ENCODE data around the gene KRT86.
"Not testable (repeated sequence)": the region's sequence is repeated elsewhere in the genome, so short reads cannot be mapped to it uniquely, and the experiment has no call there.

Gene KRT86

DNA sequence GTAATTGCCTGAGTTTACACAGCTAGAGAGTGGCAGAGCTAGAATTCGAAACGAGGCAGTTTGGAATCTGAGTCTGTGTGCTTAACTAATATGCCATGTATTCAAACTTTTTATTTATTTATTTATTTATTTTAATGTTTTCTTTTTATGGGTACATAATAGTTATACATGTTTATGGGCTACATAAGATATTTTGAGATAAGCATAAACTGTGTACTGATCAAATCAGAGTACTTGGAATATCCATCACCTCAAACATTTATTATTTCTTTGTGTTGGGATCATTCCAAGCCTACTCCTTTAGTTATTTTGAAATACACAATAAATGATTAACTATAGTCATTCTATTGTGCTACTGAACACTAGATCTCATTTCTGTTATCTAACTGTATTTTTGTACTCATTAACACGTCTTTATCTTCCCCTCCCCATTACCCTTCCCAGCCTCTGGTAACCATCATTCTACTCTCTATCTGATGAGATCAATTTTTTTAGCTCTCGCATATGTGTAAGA is 24.3 kb downstream of the KRT86 start:
- no peaks in the 10 kb centered on the region for H4K20me1 ChIP-seq (ENCODE audit: low read depth, low read length)
- H3K4me2 ChIP-seq (ENCODE audit: low read depth, low read length, poor library complexity, severe bottlenecking): no peak overlapping the region
- no peak overlapping the region for H2AFZ ChIP-seq (ENCODE audit: low read depth, low read length, severe bottlenecking)
- no peak overlapping the region for H3K9ac ChIP-seq (ENCODE audit: low read length)
- no peak for TF ChIP-seq EZH2phosphoT487 (conservative IDR thresholded peaks at IDR 0.05; ENCODE audit: low read length)
- TF ChIP-seq, protein P1, sequence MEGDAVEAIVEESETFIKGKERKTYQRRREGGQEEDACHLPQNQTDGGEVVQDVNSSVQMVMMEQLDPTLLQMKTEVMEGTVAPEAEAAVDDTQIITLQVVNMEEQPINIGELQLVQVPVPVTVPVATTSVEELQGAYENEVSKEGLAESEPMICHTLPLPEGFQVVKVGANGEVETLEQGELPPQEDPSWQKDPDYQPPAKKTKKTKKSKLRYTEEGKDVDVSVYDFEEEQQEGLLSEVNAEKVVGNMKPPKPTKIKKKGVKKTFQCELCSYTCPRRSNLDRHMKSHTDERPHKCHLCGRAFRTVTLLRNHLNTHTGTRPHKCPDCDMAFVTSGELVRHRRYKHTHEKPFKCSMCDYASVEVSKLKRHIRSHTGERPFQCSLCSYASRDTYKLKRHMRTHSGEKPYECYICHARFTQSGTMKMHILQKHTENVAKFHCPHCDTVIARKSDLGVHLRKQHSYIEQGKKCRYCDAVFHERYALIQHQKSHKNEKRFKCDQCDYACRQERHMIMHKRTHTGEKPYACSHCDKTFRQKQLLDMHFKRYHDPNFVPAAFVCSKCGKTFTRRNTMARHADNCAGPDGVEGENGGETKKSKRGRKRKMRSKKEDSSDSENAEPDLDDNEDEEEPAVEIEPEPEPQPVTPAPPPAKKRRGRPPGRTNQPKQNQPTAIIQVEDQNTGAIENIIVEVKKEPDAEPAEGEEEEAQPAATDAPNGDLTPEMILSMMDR (IDR thresholded peaks at IDR 0.05; ENCODE audit: insufficient read depth, low read length, poor library complexity, severe bottlenecking): no peak
- H3K36me3 ChIP-seq (ENCODE audit: low read length): no peaks in the 10 kb centered on the region
- H3F3A ChIP-seq (ENCODE audit: insufficient read depth): no peaks in the 10 kb centered on the region
- H3K79me2 ChIP-seq (ENCODE audit: insufficient read depth, low read length): no peaks in the 10 kb centered on the region
- H3K4me3 ChIP-seq (ENCODE audit: insufficient read depth, low read length, poor library complexity, severe bottlenecking): no peak overlapping the region
- H3K9me3 ChIP-seq (ENCODE audit: insufficient read depth, low read length): no peaks in the 10 kb centered on the region
- no peaks in the 10 kb centered on the region for H3K9me2 ChIP-seq (replicated peaks; ENCODE audit: insufficient read depth, low read length)
- H3K27me3 ChIP-seq (ENCODE audit: low read length): no peaks in the 10 kb centered on the region; the same call in 1 of the 2 replicates
- no peak overlapping the region for H3K27ac ChIP-seq (ENCODE audit: low read depth, low read length)

DNA sequence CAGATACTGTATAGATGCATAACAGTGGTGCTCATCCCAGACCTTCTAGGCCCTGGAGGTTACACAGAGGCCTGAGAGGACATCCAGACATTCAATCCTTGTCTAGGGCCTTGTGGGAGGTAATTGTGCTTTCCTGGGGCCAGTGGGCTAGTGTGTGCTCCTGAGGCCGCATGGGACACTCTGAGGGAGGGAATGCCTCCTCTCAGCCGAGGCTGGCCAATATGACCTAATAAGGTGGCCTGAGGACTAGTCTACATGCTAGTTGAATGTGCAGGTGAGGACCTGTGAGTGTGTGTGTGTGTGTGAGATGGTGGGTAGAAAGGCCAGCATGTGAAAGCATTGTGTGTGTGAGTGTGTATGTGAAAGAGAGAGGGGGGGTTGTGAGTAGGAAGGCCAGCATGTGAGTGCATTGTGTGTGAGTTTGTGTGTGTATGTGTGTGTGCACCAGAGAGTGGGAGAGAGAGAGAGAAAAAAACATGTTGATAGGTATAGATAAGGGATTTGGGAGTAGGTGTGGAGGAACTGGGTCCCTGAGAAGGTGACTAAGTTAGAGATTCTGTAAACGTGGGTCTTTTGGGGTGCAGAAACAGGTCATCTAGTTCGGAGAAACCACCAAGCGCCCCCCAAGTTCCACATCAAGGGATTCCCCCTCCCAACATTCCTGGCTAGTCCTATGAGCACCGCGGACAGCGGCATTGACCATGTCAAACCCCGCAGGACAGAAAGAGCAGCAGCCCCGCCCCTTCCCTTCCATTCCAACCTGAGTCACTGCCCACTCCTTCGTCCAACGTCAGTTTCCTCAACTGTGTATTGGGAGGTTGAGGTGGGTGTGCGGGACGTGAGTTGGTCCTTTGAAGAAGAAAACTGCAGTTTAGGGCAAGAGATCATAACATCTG is 26.6 kb downstream of the KRT86 start:
- Histone ChIP-seq H3K27ac (ENCODE audit: low read depth, low read length) (no peak overlapping the region), H3K9me3 (ENCODE audit: insufficient read depth, low read length) (no peaks in the 10 kb centered on the region), H3K36me3 (ENCODE audit: low read length) (no peaks in the 10 kb centered on the region), H3K27me3 (ENCODE audit: low read length) (no peaks in the 10 kb centered on the region; the same call in 1 of the 2 replicates), H3K9ac (ENCODE audit: low read length) (no peak overlapping the region), H3F3A (ENCODE audit: insufficient read depth) (no peaks in the 10 kb centered on the region), H3K4me2 (ENCODE audit: low read depth, low read length, poor library complexity, severe bottlenecking) (no peak overlapping the region), H3K79me2 (ENCODE audit: insufficient read depth, low read length) (no peaks in the 10 kb centered on the region), H4K20me1 (ENCODE audit: low read depth, low read length) (no peaks in the 10 kb centered on the region), H3K9me2 (replicated peaks; ENCODE audit: insufficient read depth, low read length) (no peaks in the 10 kb centered on the region), H3K4me3 (ENCODE audit: insufficient read depth, low read length, poor library complexity, severe bottlenecking) (no peak overlapping the region), H2AFZ (ENCODE audit: low read depth, low read length, severe bottlenecking) (no peak overlapping the region)
- TF ChIP-seq EZH2phosphoT487 (conservative IDR thresholded peaks at IDR 0.05; ENCODE audit: low read length): no peak
- TF ChIP-seq, protein P1 (IDR thresholded peaks at IDR 0.05; ENCODE audit: insufficient read depth, low read length, poor library complexity, severe bottlenecking): no peak

DNA sequence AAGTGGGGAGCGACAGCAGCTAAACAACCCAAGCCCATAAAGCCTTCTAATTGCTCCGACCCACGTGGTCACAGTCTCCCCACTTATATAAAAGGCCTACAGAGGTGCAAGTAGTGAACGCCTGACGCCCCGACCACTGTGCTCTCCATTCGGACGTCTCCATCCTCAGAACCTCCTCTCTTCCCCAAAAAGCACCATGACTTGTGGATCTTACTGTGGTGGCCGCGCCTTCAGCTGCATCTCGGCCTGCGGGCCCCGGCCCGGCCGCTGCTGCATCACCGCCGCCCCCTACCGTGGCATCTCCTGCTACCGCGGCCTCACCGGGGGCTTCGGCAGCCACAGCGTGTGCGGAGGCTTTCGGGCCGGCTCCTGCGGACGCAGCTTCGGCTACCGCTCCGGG is 27.3 kb downstream of the KRT86 start:
- not testable (repeated sequence) for H3K9ac ChIP-seq (ENCODE audit: low read length); H3K9me2 ChIP-seq (replicated peaks; ENCODE audit: insufficient read depth, low read length); H3K4me3 ChIP-seq (ENCODE audit: insufficient read depth, low read length, poor library complexity, severe bottlenecking); H3K4me2 ChIP-seq (ENCODE audit: low read depth, low read length, poor library complexity, severe bottlenecking); H3K36me3 ChIP-seq (ENCODE audit: low read length); H3F3A ChIP-seq (ENCODE audit: insufficient read depth); H2AFZ ChIP-seq (ENCODE audit: low read depth, low read length, severe bottlenecking); H4K20me1 ChIP-seq (ENCODE audit: low read depth, low read length); H3K9me3 ChIP-seq (ENCODE audit: insufficient read depth, low read length); H3K79me2 ChIP-seq (ENCODE audit: insufficient read depth, low read length); H3K27me3 ChIP-seq (ENCODE audit: low read length); H3K27ac ChIP-seq (ENCODE audit: low read depth, low read length)

DNA sequence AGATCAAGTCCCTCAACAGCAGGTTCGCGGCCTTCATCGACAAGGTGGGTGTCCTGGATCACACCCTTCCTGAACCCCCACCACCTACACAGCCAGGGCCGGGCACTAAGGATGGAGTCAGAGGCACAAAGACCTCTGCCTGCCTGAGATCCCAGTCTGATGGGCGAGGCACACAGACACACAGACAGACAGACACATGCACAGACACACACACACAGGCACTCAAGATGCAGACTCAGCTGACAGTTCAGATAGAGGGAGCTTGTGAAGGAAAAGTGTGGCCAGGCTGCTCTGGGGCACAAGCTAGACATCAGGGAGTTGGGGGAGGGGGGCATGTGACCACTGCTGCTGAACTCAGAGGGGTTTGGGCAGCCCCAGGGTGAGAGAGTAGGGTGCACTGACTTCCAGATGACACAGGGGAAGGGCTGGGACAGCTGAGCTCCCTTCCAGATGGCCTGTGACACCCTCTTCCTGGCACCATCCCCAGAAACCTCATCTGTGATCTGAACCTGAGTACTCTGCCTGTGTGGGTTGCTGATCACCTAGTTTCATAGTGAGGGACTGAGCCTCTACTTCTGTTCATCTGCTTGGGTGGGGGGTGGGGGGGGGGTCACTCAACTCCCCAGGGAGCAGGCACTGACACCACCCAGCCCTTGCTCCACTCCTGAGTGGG is 27.9 kb downstream of the KRT86 start:
- not testable (repeated sequence) for H3K4me3 ChIP-seq (ENCODE audit: insufficient read depth, low read length, poor library complexity, severe bottlenecking); H3F3A ChIP-seq (ENCODE audit: insufficient read depth); H3K9me3 ChIP-seq (ENCODE audit: insufficient read depth, low read length); H3K9me2 ChIP-seq (replicated peaks; ENCODE audit: insufficient read depth, low read length); H3K4me2 ChIP-seq (ENCODE audit: low read depth, low read length, poor library complexity, severe bottlenecking); H3K9ac ChIP-seq (ENCODE audit: low read length); H3K27me3 ChIP-seq (ENCODE audit: low read length); H4K20me1 ChIP-seq (ENCODE audit: low read depth, low read length); H3K36me3 ChIP-seq (ENCODE audit: low read length); H3K79me2 ChIP-seq (ENCODE audit: insufficient read depth, low read length); H3K27ac ChIP-seq (ENCODE audit: low read depth, low read length); H2AFZ ChIP-seq (ENCODE audit: low read depth, low read length, severe bottlenecking)

DNA sequence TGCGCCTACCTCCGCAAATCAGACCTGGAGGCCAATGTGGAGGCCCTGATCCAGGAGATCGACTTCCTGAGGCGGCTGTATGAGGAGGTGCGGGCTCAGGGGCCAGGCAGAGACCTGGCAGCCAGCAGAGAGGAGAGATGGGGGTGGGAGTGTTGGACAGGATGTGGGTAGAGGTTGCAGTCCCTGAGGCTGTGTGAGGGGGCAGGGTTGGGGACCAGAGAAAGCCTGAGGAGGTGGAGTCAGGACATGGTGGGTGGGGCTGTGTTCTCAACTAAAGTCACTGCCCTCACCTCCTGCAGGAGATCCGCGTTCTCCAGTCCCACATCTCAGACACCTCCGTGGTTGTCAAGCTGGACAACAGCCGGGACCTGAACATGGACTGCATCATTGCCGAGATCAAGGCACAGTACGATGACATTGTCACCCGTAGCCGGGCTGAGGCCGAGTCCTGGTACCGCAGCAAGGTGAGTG is 30.5 kb downstream of the KRT86 start:
- H3K4me2 ChIP-seq (ENCODE audit: low read depth, low read length, poor library complexity, severe bottlenecking); H3K27me3 ChIP-seq (ENCODE audit: low read length); H3K4me3 ChIP-seq (ENCODE audit: insufficient read depth, low read length, poor library complexity, severe bottlenecking); H3F3A ChIP-seq (ENCODE audit: insufficient read depth); H3K9ac ChIP-seq (ENCODE audit: low read length); H4K20me1 ChIP-seq (ENCODE audit: low read depth, low read length); H3K9me3 ChIP-seq (ENCODE audit: insufficient read depth, low read length); H3K36me3 ChIP-seq (ENCODE audit: low read length); H3K27ac ChIP-seq (ENCODE audit: low read depth, low read length); H3K9me2 ChIP-seq (replicated peaks; ENCODE audit: insufficient read depth, low read length); H2AFZ ChIP-seq (ENCODE audit: low read depth, low read length, severe bottlenecking); H3K79me2 ChIP-seq (ENCODE audit: insufficient read depth, low read length): not testable (repeated sequence)

Measured in SU-DHL-6 (cell line).